Measurements from ENCODE around the gene GCSAML. TPM values are rescaled to one million over a fixed set of nuclear protein-coding genes. Genes with fewer than 3 reads are reported as not detected.

The GCSAML gene
- total RNA-seq, 1 donor = not detected

GRCh38 chr1:247562198-247562597 lies 13.3 kb downstream of the GCSAML start:
- no peak for TF ChIP-seq CTCF (IDR thresholded peaks at IDR 0.05; ENCODE audit: insufficient read depth, low read length)
- no peak for DNase-seq (ENCODE audit: low read depth)
- no peak overlapping the region for H3K4me3 ChIP-seq (ENCODE audit: low read depth, low read length)

- DNase-seq (ENCODE audit: low read depth) = no peak
- TF ChIP-seq CTCF (IDR thresholded peaks at IDR 0.05; ENCODE audit: insufficient read depth, low read length) = no peak
- no peak overlapping the region for H3K4me3 ChIP-seq (ENCODE audit: low read depth, low read length)
Observed at GRCh38 chr1:247574236-247574635, 25.3 kb downstream of the GCSAML start.

GRCh38 chr1:247574664-247575063 lies 25.7 kb downstream of the GCSAML start:
- H3K4me3 ChIP-seq (ENCODE audit: low read depth, low read length) = no peak overlapping the region
- no peak for TF ChIP-seq CTCF (IDR thresholded peaks at IDR 0.05; ENCODE audit: insufficient read depth, low read length)
- no peak for DNase-seq (ENCODE audit: low read depth)

- DNase-seq (ENCODE audit: low read depth) = no peak
- H3K4me3 ChIP-seq (ENCODE audit: low read depth, low read length) = no peak overlapping the region
- no peak for TF ChIP-seq CTCF (IDR thresholded peaks at IDR 0.05; ENCODE audit: insufficient read depth, low read length)
Observed at GRCh38 chr1:247576514-247576913, 27.6 kb downstream of the GCSAML start.

DNA sequence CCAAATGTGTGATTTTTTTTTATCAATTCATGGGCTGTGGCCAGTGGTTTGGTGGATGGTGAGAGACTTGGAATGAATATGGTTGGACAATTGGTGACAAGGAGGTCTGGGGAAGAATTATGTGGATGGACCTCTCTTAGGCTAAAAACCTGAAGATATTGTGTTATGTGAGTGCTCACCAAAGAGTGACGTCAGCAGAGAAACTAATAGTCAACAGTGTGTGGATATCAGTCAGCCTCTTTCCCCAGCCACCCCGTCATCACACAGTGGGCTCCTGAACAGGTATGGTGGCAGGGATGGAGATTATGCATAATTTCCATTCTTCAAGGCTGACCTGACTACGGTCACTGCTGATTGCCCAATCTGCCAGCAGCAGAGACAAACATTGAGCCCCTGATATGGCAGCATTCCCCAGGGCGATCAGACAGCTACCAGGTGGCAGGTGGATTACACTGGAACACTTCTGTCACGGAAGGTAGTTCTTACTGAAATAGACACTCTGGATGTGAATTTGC lies 30.1 kb downstream of the GCSAML start:
- TF ChIP-seq CTCF (IDR thresholded peaks at IDR 0.05; ENCODE audit: insufficient read depth, low read length) = no peak
- DNase-seq (ENCODE audit: low read depth) = no peak
- no peak overlapping the region for H3K4me3 ChIP-seq (ENCODE audit: low read depth, low read length)

DNA sequence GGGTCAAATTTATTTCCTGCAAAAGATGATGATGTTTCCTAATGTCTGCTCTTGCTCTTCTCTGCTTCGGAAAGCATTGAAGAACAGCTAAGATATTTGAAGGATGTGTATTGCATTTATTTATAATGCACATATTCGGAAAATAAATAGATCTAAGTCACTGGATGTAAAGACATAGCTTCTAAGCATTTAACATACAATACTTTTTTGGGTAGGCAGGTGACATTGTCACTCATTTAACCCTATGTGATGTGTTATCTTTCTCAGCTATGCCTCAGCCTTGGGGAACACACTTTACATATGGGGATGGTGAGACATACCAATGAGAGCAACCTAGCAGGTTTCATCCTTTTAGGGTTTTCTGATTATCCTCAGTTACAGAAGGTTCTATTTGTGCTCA lies 39.1 kb downstream of the GCSAML start, which contains the start of gene OR2G2:
Gene OR2G2, plus strand, starts transcription at position 301 of the 400 bp plus-strand sequence. Its CDS starts 0 bp downstream, at position 301.
- no peak for DNase-seq (ENCODE audit: low read depth)
- no peak for TF ChIP-seq CTCF (IDR thresholded peaks at IDR 0.05; ENCODE audit: insufficient read depth, low read length)

GRCh38 chr1:247605286-247605685 lies 56.4 kb downstream of the GCSAML start, which contains the start of gene OR2G3:
Gene OR2G3, plus strand, starts transcription at chr1:247605586. Its CDS starts 0 bp downstream, at chr1:247605586.
- TF ChIP-seq CTCF (IDR thresholded peaks at IDR 0.05; ENCODE audit: insufficient read depth, low read length) = no peak
- H3K4me3 ChIP-seq (ENCODE audit: low read depth, low read length) = no peak within 1 kb of the TSS
- no peak for DNase-seq (ENCODE audit: low read depth)

More for the DNA sequence above, 39.1 kb downstream of the GCSAML start, which contains the start of gene OR2G2:
- no peak within 1 kb of the TSS for H3K4me3 ChIP-seq (ENCODE audit: low read depth, low read length)
